ENCODE results near the gene LRRC1.

DNA sequence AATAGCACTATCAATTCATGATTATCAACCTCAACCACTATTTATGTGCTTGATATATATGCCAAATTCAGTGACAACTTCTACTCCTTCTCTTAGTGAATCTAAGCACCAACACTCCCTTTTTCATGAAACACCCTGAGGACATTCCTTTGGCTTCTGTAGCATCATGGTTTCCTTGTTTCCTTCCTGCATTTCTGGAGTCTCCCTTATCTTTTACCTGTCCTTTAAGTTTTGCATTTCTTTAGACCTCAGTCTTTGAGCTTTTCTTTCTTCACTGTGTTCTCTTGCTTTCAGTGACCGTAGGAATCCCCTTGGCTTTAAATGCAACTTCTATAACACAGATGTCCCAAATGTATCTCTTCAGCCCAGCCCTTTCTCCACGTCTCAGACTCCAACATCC lies 172.6 kb downstream of the LRRC1 start:
- TF ChIP-seq CTCF (IDR thresholded peaks at IDR 0.05; ENCODE audit: borderline replicate concordance, extremely low read depth, low read length, poor library complexity, severe bottlenecking), result no peak
- TF ChIP-seq EZH2 (IDR thresholded peaks at IDR 0.05; ENCODE audit: borderline replicate concordance, low read depth, low read length, severe bottlenecking), result no peak

Data from DND-41 (cell line).